Measurements from ENCODE around the gene SLC16A6.
"Not testable (repeated sequence)": the region's sequence is repeated elsewhere in the genome, so short reads cannot be mapped to it uniquely, and the experiment has no call there.

Gene SLC16A6

DNA sequence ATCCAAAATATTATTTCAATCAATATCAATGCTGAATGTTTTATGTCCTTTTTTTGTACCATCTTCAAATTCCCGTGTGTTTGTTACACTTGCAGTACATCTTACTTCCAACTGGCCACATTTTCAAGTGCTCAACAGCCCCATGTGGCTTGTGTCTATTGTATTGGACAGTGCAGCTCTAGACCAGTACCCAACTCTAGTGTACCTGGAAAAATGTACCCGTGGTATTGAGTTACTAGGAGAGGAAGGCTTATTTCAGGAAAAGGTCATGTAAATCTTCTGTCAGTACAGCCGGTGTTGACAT lies 31.3 kb downstream of the SLC16A6 start:
- not testable (repeated sequence) for H3K27ac ChIP-seq (ENCODE audit: low read depth, low read length); H3K9me3 ChIP-seq (ENCODE audit: control insufficient read depth, insufficient read depth, low read length); H3K9ac ChIP-seq (ENCODE audit: low read depth, low read length); H3K27me3 ChIP-seq (ENCODE audit: control insufficient read depth, insufficient read depth, low read length); H3K4me1 ChIP-seq (ENCODE audit: control insufficient read depth, insufficient read depth, low read length)
- Histone ChIP-seq H3K4me3 (ENCODE audit: low read depth, low read length) (peak overlapping the region; percentile 50), H3K36me3 (ENCODE audit: control insufficient read depth, insufficient read depth, low read length) (peaks cover 20% of the 10 kb centered on the region)

DNA sequence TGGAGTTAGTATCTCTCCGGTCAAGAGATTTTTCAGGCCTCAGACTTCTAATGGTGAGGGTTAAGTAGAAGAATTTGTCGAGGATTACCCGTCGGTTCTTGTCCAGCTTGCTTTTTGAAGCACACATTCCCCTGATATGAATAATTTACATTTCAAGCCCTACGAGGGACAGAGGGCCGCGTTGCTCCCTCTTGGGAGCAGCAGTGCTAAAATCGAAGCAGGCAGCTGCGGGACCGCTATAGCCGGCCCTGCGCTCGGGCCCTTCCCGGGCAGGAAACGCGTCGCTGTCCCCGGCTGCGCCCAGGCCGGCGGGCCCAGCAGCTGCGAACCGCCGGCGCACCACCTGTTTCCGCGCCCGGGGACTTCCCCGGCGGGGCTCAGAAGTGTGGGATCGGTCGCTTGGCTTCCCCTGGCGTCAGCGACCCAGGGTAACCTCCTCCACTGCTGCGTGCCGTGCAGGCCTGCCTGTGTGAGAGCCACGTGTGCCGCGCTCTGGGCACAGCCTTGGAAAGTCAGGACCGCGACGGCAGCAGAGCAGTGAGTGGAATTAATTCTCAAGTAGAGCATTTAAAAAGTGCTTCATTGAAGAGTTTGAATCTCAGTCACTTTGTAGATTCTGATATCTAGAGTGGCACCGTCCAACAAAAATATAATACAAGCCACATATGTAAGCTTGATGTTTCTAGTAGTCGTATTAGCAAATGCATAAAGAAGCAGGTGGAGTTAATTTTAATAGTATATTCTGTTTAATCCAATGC lies 31.9 kb downstream of the SLC16A6 start:
- Histone ChIP-seq H3K36me3 (ENCODE audit: control insufficient read depth, insufficient read depth, low read length) (peaks cover 26% of the 10 kb centered on the region), H3K4me3 (ENCODE audit: low read depth, low read length) (peak overlapping the region; percentile 50)
- not testable (repeated sequence) for H3K9me3 ChIP-seq (ENCODE audit: control insufficient read depth, insufficient read depth, low read length); H3K4me1 ChIP-seq (ENCODE audit: control insufficient read depth, insufficient read depth, low read length); H3K9ac ChIP-seq (ENCODE audit: low read depth, low read length); H3K27ac ChIP-seq (ENCODE audit: low read depth, low read length); H3K27me3 ChIP-seq (ENCODE audit: control insufficient read depth, insufficient read depth, low read length)

DNA sequence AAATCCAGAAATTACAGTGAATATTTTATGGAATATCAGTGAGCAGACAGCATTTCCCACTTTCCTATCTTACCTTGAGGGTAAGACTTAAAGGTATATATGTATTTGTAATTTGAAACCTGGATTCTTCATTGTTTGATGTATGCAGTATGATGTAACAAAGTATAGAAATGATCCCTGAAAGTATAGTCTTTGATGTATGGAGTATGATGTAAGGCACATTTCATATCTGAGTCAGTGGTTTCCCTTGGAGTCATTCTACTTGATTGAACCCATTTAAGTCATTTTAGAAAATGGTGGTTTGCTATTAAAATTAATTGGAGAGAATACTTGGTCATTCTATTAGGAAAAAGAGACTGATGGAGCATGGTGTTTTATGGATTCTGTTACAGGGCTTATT lies 33.0 kb downstream of the SLC16A6 start:
- peaks cover 34% of the 10 kb centered on the region for H3K36me3 ChIP-seq (ENCODE audit: control insufficient read depth, insufficient read depth, low read length)
- H3K9me3 ChIP-seq (ENCODE audit: control insufficient read depth, insufficient read depth, low read length), result no peaks in the 10 kb centered on the region
- H3K4me1 ChIP-seq (ENCODE audit: control insufficient read depth, insufficient read depth, low read length), result 0 out of 2 replicates have a peak, but pooled peaks cover 4% of the 10 kb centered on the region
- no peak overlapping the region for H3K4me3 ChIP-seq (ENCODE audit: low read depth, low read length)
- H3K27me3 ChIP-seq (ENCODE audit: control insufficient read depth, insufficient read depth, low read length), result no peaks in the 10 kb centered on the region
- no peak overlapping the region for H3K9ac ChIP-seq (ENCODE audit: low read depth, low read length)
- no peak overlapping the region for H3K27ac ChIP-seq (ENCODE audit: low read depth, low read length)

DNA sequence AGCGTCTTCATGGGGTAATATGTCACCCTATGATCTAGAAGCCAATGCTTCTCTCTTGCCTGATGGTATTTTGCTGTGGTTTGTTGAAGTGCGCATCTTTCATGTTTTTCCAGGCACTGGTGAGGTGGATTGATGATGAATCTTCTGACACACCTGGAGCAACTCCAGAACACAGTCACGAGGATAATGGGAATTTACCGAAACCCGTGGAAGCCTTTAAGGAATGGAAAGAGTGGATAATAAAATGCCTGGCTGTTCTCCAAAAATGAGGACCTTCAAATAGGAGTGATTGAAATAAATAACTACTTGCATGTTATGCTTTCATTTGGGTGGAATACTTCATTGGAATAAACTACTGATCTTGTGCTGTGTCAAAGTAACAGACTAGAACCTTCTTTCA lies 34.2 kb downstream of the SLC16A6 start:
- not testable (repeated sequence) for H3K4me1 ChIP-seq (ENCODE audit: control insufficient read depth, insufficient read depth, low read length)

DNA sequence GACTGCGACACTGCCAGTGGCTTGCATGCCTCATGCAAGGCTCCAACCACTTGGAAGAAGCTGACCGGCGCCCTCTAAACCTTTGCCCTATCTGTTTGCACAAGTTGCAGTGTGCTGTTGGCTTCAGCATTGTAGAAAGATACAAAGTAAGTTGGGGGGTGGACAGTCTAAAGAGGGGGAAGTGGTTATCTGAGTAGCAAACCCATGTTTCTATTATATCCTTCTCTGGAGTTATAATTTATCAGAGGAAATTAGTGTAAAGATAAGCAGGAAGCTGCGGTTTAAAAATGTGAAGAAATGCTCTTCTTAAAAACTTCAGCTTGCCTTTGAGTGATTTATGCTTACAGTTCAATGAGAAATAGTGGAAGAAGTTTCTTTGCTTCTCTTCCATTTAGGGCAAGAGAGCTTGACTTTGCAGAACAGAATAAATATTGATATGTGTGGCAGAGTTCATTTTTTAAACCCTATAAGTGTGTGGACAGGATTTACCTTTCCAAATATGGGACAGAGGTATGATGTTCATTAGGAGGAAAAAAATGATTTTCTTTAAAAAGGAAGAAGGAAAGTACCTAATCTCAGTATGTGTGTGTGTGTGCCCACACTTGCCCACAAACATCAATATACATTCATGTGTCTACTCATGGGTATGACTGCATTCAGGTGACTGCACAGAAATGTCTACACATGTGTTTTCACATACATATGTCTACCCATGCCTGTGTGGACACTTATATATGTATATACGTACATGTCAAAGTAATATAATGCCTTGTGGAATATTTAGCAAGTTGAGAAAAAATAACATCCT lies 35.0 kb downstream of the SLC16A6 start:
- no peak overlapping the region for H3K27ac ChIP-seq (ENCODE audit: low read depth, low read length)
- no peak overlapping the region for H3K9ac ChIP-seq (ENCODE audit: low read depth, low read length)
- H3K4me1 ChIP-seq (ENCODE audit: control insufficient read depth, insufficient read depth, low read length), result 0 out of 2 replicates have a peak, but pooled peaks cover 4% of the 10 kb centered on the region
- H3K4me3 ChIP-seq (ENCODE audit: low read depth, low read length), result no peak overlapping the region
- H3K9me3 ChIP-seq (ENCODE audit: control insufficient read depth, insufficient read depth, low read length), result no peaks in the 10 kb centered on the region
- H3K36me3 ChIP-seq (ENCODE audit: control insufficient read depth, insufficient read depth, low read length), result peaks cover 47% of the 10 kb centered on the region
- H3K27me3 ChIP-seq (ENCODE audit: control insufficient read depth, insufficient read depth, low read length), result no peaks in the 10 kb centered on the region

More for the DNA sequence above, 34.2 kb downstream of the SLC16A6 start:
- H3K9me3 ChIP-seq (ENCODE audit: control insufficient read depth, insufficient read depth, low read length); H3K9ac ChIP-seq (ENCODE audit: low read depth, low read length); H3K27me3 ChIP-seq (ENCODE audit: control insufficient read depth, insufficient read depth, low read length); H3K27ac ChIP-seq (ENCODE audit: low read depth, low read length); H3K4me3 ChIP-seq (ENCODE audit: low read depth, low read length): not testable (repeated sequence)
- peaks cover 39% of the 10 kb centered on the region for H3K36me3 ChIP-seq (ENCODE audit: control insufficient read depth, insufficient read depth, low read length)

- Histone ChIP-seq H3K4me1 (ENCODE audit: control insufficient read depth, insufficient read depth, low read length) (0 out of 2 replicates have a peak, but pooled peaks cover 4% of the 10 kb centered on the region), H3K36me3 (ENCODE audit: control insufficient read depth, insufficient read depth, low read length) (peaks cover 54% of the 10 kb centered on the region)
These were observed 35.8 kb downstream of the SLC16A6 start for GRCh38 chr17:68255151-68255550.

GRCh38 chr17:68253426-68253825 lies 37.5 kb downstream of the SLC16A6 start:
- H3K27me3 ChIP-seq (ENCODE audit: control insufficient read depth, insufficient read depth, low read length); H3K27ac ChIP-seq (ENCODE audit: low read depth, low read length); H3K4me1 ChIP-seq (ENCODE audit: control insufficient read depth, insufficient read depth, low read length); H3K4me3 ChIP-seq (ENCODE audit: low read depth, low read length); H3K9ac ChIP-seq (ENCODE audit: low read depth, low read length); H3K9me3 ChIP-seq (ENCODE audit: control insufficient read depth, insufficient read depth, low read length): not testable (repeated sequence)
- peaks cover 54% of the 10 kb centered on the region for H3K36me3 ChIP-seq (ENCODE audit: control insufficient read depth, insufficient read depth, low read length)

More at GRCh38 chr17:68255151-68255550, 35.8 kb downstream of the SLC16A6 start:
- Histone ChIP-seq H3K9ac (ENCODE audit: low read depth, low read length) (no peak overlapping the region), H3K27ac (ENCODE audit: low read depth, low read length) (no peak overlapping the region), H3K27me3 (ENCODE audit: control insufficient read depth, insufficient read depth, low read length) (no peaks in the 10 kb centered on the region), H3K4me3 (ENCODE audit: low read depth, low read length) (no peak overlapping the region), H3K9me3 (ENCODE audit: control insufficient read depth, insufficient read depth, low read length) (no peaks in the 10 kb centered on the region)

- H3K36me3 ChIP-seq (ENCODE audit: control insufficient read depth, insufficient read depth, low read length), result peaks cover 31% of the 10 kb centered on the region
- no peak overlapping the region for H3K9ac ChIP-seq (ENCODE audit: low read depth, low read length)
- H3K27ac ChIP-seq (ENCODE audit: low read depth, low read length), result no peak overlapping the region
- peaks cover 3% of the 10 kb centered on the region; the same call in 1 of the 2 replicates for H3K4me1 ChIP-seq (ENCODE audit: control insufficient read depth, insufficient read depth, low read length)
- no peaks in the 10 kb centered on the region for H3K9me3 ChIP-seq (ENCODE audit: control insufficient read depth, insufficient read depth, low read length)
- no peak overlapping the region for H3K4me3 ChIP-seq (ENCODE audit: low read depth, low read length)
- no peaks in the 10 kb centered on the region for H3K27me3 ChIP-seq (ENCODE audit: control insufficient read depth, insufficient read depth, low read length)
These were observed 41.6 kb downstream of the SLC16A6 start for GRCh38 chr17:68249354-68249765.

DNA sequence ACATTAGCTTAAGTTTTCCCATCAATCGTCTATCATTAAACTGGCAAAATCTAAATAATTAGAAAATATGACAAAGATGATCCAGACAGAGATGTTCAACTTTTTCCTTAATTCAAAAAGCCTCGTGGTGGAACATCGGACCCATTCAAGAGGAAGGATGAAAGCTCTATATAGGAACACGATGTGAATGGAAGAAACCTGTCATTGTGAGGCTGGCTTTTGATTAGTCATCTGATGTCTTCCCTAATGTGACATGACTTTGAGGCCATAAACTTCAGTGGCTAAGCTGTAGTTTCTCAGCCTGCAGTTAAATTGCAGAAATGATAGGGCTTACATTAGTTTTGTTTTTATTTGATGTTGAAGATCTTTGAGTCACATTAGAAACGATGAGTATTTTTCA lies 42.0 kb downstream of the SLC16A6 start:
- peak overlapping the region; percentile 98 for H3K4me3 ChIP-seq (ENCODE audit: low read depth, low read length)
- H3K9ac ChIP-seq (ENCODE audit: low read depth, low read length), result no peak overlapping the region
- H3K4me1 ChIP-seq (ENCODE audit: control insufficient read depth, insufficient read depth, low read length), result peaks cover 3% of the 10 kb centered on the region; the same call in 1 of the 2 replicates

DNA sequence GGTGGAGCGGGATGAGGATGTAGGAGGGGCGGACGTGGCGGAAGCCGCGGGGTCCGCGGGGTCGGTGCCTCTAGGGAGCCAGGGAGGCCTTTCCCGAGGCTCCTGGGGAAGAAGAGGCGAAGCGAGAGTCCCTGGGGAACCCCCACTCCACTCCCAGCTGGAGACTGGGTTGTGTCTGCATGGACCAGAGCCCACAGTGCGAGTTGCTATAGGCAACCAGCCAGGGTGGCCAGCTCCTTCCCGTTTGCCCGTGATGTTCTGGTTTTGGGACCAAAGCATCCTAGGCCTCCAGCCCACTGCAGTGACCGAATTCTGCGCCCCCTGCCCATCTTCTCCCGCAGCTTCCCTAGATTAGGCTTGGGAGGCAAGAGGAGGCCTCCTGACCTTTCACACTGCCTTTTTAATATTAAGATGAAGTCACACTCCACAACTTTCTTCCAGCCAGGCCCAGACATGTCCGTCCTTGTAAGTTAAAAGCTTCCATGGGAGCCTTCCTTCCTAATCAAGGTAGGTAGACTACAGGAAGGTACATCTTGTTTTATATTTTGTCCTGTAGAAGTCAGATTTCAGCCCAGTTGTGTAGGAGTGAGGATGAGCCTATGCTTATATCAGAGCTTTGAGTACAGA lies 42.6 kb downstream of the SLC16A6 start:
- peaks cover 24% of the 10 kb centered on the region for H3K36me3 ChIP-seq (ENCODE audit: control insufficient read depth, insufficient read depth, low read length)
- peak overlapping the region; percentile 76 for H3K27ac ChIP-seq (ENCODE audit: low read depth, low read length)
- peaks cover 3% of the 10 kb centered on the region; the same call in 1 of the 2 replicates for H3K4me1 ChIP-seq (ENCODE audit: control insufficient read depth, insufficient read depth, low read length)
- H3K9ac ChIP-seq (ENCODE audit: low read depth, low read length), result peak overlapping the region; percentile 70
- no peaks in the 10 kb centered on the region for H3K27me3 ChIP-seq (ENCODE audit: control insufficient read depth, insufficient read depth, low read length)
- no peaks in the 10 kb centered on the region for H3K9me3 ChIP-seq (ENCODE audit: control insufficient read depth, insufficient read depth, low read length)
- H3K4me3 ChIP-seq (ENCODE audit: low read depth, low read length), result peak overlapping the region; percentile 98

More for the DNA sequence above, 42.0 kb downstream of the SLC16A6 start:
- Histone ChIP-seq H3K36me3 (ENCODE audit: control insufficient read depth, insufficient read depth, low read length) (peaks cover 26% of the 10 kb centered on the region), H3K9me3 (ENCODE audit: control insufficient read depth, insufficient read depth, low read length) (no peaks in the 10 kb centered on the region), H3K27ac (ENCODE audit: low read depth, low read length) (no peak overlapping the region), H3K27me3 (ENCODE audit: control insufficient read depth, insufficient read depth, low read length) (no peaks in the 10 kb centered on the region)
